Immature natural killer cell (primary cell): ENCODE results near the gene MAP3K20. TPM values are rescaled to one million over a fixed set of nuclear protein-coding genes. Genes with fewer than 3 reads are reported as not detected.
"Not testable (repeated sequence)": the region's sequence is repeated elsewhere in the genome, so short reads cannot be mapped to it uniquely, and the experiment has no call there.

Source experiments
- DNase-seq, 3 donors: peaks; one replicate each; pipeline ENCODE4 v3.0.0; 2022; ENCODE audit warnings: mixed read lengths in 1 of 3
- H3K27ac Mint-ChIP-seq, 6 donors: one replicate each; pipeline ENCODE4 v1.8.0; 2020; ENCODE audit warnings: mixed read lengths in 6 of 6, mild to moderate bottlenecking in 5 of 6, inconsistent platforms in 4 of 6, moderate library complexity in 3 of 6
- H3K27me3 Mint-ChIP-seq, 3 donors: one replicate each; pipeline ENCODE4 v1.8.0; 2020 to 2021; ENCODE audit warnings: low read depth in 3 of 3, mild to moderate bottlenecking in 3 of 3, mixed read lengths in 3 of 3, moderate library complexity in 3 of 3, inconsistent platforms in 1 of 3
- H3K36me3 Mint-ChIP-seq, 3 donors: one replicate each; pipeline ENCODE4 v1.8.0; 2020; ENCODE audit warnings: mixed read lengths in 3 of 3, inconsistent platforms in 2 of 3, mild to moderate bottlenecking in 2 of 3
- H3K4me1 Mint-ChIP-seq, 2 donors: one replicate each; pipeline ENCODE4 v1.8.0; 2020; ENCODE audit warnings: inconsistent platforms in 2 of 2, mild to moderate bottlenecking in 2 of 2, mixed read lengths in 2 of 2, moderate library complexity in 1 of 2
- H3K4me3 Mint-ChIP-seq, 5 donors: one replicate each; pipeline ENCODE4 v1.8.0; 2020; ENCODE audit warnings: mild to moderate bottlenecking in 5 of 5, mixed read lengths in 5 of 5, inconsistent platforms in 3 of 5, moderate library complexity in 3 of 5
- H3K9me3 Mint-ChIP-seq, 6 donors: one replicate each; pipeline ENCODE4 v1.8.0; 2020; ENCODE audit warnings: mild to moderate bottlenecking in 6 of 6, mixed read lengths in 6 of 6, inconsistent platforms in 4 of 6, moderate library complexity in 3 of 6
- polyA plus RNA-seq, 3 donors: library from polyadenylated mRNA; unstranded; fragments of 300-500 nt; fragmentation: Illumina TruSeq; gene quantifications; one replicate each; pipeline ENCODE4 v1.2.3, GENCODE V29; 2021

MAP3K20 gene
- polyA plus RNA-seq, 3 donors from 2014 or later: 1.5 to 2.6 (median 2.2) TPM

DNA sequence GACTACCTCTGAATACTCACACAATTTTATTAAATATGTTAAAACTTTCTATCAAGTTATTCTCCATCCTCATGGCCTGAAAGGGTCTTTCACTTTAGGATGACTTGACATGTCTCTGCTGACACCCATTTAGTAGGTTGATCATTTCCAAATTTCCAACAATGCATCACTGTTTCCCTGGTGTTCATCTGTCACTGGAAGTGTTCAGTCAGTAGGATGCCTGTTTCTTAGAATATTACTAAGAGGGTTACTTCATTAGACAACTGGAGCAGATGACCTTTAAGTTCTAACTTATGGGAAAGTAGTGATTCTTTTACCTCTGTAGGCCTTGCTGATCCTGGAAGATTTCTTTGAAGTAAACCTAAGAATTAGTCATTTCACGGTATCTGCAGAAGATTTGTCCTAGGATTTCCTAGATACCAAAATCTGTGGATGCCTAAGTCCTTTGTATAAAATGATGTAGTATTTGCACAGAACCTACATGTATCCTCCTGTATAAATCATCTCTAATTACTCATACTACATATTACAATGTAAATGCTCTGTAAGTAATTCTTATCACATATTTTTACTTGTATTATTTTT lies 77.7 kb downstream of the MAP3K20 start:
- H3K4me1 Mint-ChIP-seq: peaks cover 33 to 37% of the 10 kb centered on the region in 2 donors

GRCh38 chr2:173157676-173158293 lies 82.1 kb downstream of the MAP3K20 start:
- Mint-ChIP-seq H3K4me3 (no peak overlapping the region), H3K27ac (no peak overlapping the region)

More for the DNA sequence above, 77.7 kb downstream of the MAP3K20 start:
- no peak for DNase-seq
- Mint-ChIP-seq H3K36me3 (peaks cover 0 to 6% (median 4%) of the 10 kb centered on the region in 3 donors), H3K9me3 (no peaks in the 10 kb centered on the region), H3K27ac (no peak overlapping the region), H3K27me3 (peaks cover 0 to 2% (median 0%) of the 10 kb centered on the region in 3 donors), H3K4me3 (no peak overlapping the region)

DNA sequence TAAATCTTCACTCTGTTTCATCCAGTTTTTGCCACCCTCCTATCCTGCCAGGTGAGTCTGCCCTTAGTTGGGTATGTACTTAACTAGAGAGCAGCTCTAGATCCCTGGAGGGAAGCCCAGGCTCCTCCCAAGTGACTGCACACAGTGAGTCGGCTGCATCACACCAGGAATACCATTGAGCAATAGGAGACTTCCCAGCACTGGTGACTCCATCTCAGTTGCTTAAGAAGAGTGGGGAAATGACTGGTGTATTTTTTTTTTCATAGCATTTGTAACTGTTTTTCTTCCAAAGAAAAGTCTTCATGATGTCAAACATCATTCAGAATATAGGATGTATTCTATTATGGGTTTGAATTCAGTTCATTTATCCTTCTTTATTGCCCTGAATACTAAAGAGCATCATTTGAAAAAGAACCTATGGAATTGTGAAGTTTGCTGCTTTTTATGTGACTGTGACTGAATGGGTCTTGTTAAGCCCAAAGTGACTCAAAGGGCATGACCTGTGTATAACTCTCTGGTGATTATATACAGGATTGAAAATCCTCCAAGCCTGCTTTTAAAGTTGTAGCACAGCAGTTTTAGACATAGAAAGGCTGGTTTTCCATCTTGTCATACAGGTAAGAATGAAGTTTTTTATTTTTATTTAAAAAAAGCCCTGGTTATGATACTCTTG lies 84.3 kb downstream of the MAP3K20 start:
- H3K4me1 Mint-ChIP-seq: no peaks in the 10 kb centered on the region
- H3K27me3 Mint-ChIP-seq: peaks cover 2 to 3% (median 2%) of the 10 kb centered on the region in 3 donors
- H3K4me3 Mint-ChIP-seq: no peak overlapping the region
- H3K27ac Mint-ChIP-seq: no peak overlapping the region
- no peaks in the 10 kb centered on the region for H3K9me3 Mint-ChIP-seq
- no peak for DNase-seq
- peaks cover 0 to 3% (median 3%) of the 10 kb centered on the region in 3 donors for H3K36me3 Mint-ChIP-seq

More at GRCh38 chr2:173157676-173158293, 82.1 kb downstream of the MAP3K20 start:
- Mint-ChIP-seq H3K36me3 (peaks cover 0 to 4% (median 3%) of the 10 kb centered on the region in 3 donors), H3K4me1 (no peaks in the 10 kb centered on the region), H3K9me3 (no peaks in the 10 kb centered on the region), H3K27me3 (peaks cover 0 to 3% (median 2%) of the 10 kb centered on the region in 3 donors)
- DNase-seq: no peak

- no peak for DNase-seq
- no peak overlapping the region for H3K4me3 Mint-ChIP-seq
- no peaks in the 10 kb centered on the region for H3K4me1 Mint-ChIP-seq
- no peak overlapping the region for H3K27ac Mint-ChIP-seq
- H3K9me3 Mint-ChIP-seq: no peaks in the 10 kb centered on the region
- peaks cover 2 to 3% (median 2%) of the 10 kb centered on the region in 3 donors for H3K27me3 Mint-ChIP-seq
- H3K36me3 Mint-ChIP-seq: peaks cover 0 to 3% (median 3%) of the 10 kb centered on the region in 3 donors
These were observed 85.0 kb downstream of the MAP3K20 start for GRCh38 chr2:173160618-173161017.

DNA sequence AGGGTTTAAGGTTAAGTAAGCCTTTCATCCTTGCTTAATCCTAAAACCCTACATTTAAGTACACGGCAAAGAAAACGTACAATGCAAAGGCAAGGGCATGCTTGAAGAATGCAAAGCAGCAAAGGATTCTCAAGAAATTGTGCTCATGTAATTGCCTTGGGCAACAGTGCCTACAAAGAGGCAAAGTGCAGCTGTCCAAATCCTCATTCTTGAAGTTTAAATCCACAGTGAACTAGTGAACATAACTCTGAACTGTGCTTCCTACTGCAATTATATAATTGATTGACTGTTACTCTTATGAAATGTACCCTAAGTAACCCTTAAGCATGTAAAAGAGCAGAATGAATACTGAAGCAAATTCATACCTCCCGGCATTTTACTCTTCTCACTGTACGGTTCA lies 85.4 kb downstream of the MAP3K20 start:
- peaks cover 0 to 3% (median 3%) of the 10 kb centered on the region in 3 donors for H3K36me3 Mint-ChIP-seq
- no peak for DNase-seq
- H3K27ac Mint-ChIP-seq: no peak overlapping the region
- H3K27me3 Mint-ChIP-seq: peaks cover 2 to 3% (median 2%) of the 10 kb centered on the region in 3 donors
- no peaks in the 10 kb centered on the region for H3K9me3 Mint-ChIP-seq
- no peaks in the 10 kb centered on the region for H3K4me1 Mint-ChIP-seq
- no peak overlapping the region for H3K4me3 Mint-ChIP-seq

DNA sequence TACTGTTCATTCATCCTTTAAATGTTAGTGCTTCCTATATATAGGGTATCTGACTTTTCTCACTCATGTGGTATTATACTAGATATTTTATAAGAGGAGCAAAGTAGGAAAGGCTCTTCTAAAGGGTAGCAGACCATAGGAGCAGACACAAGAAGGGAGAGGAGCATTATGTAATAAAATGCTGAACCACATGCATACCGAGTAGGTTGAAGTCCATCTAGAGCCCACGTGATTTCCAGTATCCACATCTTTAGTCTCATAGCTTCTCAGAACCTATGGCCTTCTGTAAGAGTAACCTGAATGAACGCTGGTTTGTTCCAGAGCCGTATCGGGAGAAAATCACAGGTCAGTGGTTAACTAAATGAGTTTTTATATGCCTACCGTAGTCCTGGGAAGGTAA lies 85.9 kb downstream of the MAP3K20 start:
- DNase-seq: no peak
- Mint-ChIP-seq H3K27me3 (peaks cover 0 to 3% (median 2%) of the 10 kb centered on the region in 3 donors), H3K27ac (no peak overlapping the region)

GRCh38 chr2:173163357-173163756 lies 87.7 kb downstream of the MAP3K20 start:
- H3K4me1 Mint-ChIP-seq, H3K4me3 Mint-ChIP-seq, DNase-seq, H3K27ac Mint-ChIP-seq, H3K36me3 Mint-ChIP-seq, H3K27me3 Mint-ChIP-seq, H3K9me3 Mint-ChIP-seq: not testable (repeated sequence)

More for the DNA sequence above, 85.9 kb downstream of the MAP3K20 start:
- H3K4me3 Mint-ChIP-seq: no peak overlapping the region
- H3K9me3 Mint-ChIP-seq: no peaks in the 10 kb centered on the region
- H3K4me1 Mint-ChIP-seq: no peaks in the 10 kb centered on the region
- peaks cover 0 to 3% (median 3%) of the 10 kb centered on the region in 3 donors for H3K36me3 Mint-ChIP-seq

- peaks cover 0 to 3% (median 0%) of the 10 kb centered on the region in 3 donors for H3K36me3 Mint-ChIP-seq
- no peak overlapping the region for H3K27ac Mint-ChIP-seq
- H3K27me3 Mint-ChIP-seq: peaks cover 0 to 3% (median 2%) of the 10 kb centered on the region in 3 donors
- no peaks in the 10 kb centered on the region for H3K4me1 Mint-ChIP-seq
- no peak for DNase-seq
- no peak overlapping the region for H3K4me3 Mint-ChIP-seq
- no peaks in the 10 kb centered on the region for H3K9me3 Mint-ChIP-seq
These were observed 88.8 kb downstream of the MAP3K20 start for GRCh38 chr2:173164396-173164795.

DNA sequence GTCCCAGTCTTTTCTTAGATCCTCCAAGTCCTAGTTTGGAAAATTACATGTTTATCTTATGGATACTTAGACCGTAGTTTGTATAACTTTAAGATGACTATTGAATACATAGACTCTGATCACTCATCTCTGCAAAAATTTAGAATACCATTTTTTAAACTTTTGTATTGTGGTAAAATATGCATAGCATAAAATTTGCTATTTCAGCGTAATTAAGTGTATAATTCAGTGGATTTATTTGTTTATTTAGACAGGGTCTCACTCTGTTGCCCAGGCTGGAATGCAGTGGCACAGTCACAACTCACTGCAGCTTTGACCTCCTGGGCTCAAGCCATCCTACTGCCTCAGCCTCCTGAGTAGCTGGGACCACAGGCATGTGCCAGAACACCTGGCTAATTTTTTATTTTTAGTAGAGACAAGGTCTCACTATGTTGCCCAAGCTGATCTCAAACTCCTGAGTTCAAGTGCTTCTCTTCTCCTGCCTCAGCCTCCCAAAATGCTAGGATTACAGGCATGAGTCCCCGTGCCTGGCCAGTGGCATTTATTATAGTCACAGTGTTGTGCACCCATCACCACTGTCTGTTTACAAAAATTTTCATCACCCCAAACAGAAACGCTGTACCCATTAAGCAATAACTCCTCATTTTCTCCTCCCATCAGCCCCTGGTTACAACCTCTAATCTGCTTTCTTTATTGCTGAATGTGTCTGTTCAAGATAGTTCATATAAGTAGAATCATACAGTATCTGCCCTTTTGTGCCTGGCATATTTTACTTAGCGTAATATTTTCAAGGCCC lies 90.0 kb downstream of the MAP3K20 start:
- H3K4me1 Mint-ChIP-seq: no peaks in the 10 kb centered on the region
- no peaks in the 10 kb centered on the region for H3K9me3 Mint-ChIP-seq
- no peak overlapping the region for H3K27ac Mint-ChIP-seq
- H3K27me3 Mint-ChIP-seq: peaks cover 0 to 3% (median 2%) of the 10 kb centered on the region in 3 donors
- peaks cover 0 to 3% (median 0%) of the 10 kb centered on the region in 3 donors for H3K36me3 Mint-ChIP-seq
- no peak overlapping the region for H3K4me3 Mint-ChIP-seq
- DNase-seq: no peak

- Mint-ChIP-seq H3K9me3 (no peaks in the 10 kb centered on the region), H3K36me3 (no peaks in the 10 kb centered on the region), H3K27me3 (peaks cover 0 to 3% (median 0%) of the 10 kb centered on the region in 3 donors), H3K27ac (no peak overlapping the region), H3K4me1 (no peaks in the 10 kb centered on the region), H3K4me3 (no peak overlapping the region)
- no peak for DNase-seq
These were observed 95.7 kb downstream of the MAP3K20 start for GRCh38 chr2:173171321-173171720.

DNA sequence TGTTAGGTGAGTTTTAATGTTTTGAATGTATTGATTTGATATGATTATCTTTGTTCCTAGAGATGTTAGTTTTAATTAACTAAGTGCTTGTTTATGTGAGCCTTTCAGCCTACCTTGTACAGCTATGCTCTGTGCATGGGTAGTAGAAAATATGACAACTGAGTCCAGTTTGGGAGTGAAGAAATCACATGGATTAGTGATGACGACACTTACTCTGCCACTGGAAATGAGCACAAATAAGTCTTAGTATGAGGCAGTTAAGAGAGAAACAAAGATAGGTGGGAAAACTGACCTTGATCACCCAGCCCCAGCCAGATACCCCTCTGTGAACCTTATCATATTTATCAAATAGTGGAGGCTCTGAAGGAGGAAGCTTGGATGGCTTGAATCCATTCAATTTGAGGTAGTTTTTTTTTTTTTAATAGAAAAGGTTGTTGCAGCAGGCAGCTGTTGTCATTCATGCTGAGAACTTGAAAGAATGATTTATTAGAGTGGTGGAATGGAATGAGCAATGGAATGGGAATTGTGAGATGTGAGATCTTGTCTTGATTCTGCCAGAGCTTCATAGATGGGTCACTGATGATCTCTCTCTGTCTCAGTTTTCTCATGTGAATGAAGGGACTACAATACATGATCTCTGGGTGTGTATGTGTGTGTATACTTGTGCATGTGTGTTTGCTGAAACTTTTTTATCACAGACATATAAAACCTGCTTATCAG lies 96.4 kb downstream of the MAP3K20 start:
- DNase-seq: no peak
- H3K27me3 Mint-ChIP-seq: peaks cover 0 to 3% (median 0%) of the 10 kb centered on the region in 3 donors
- no peak overlapping the region for H3K4me3 Mint-ChIP-seq
- no peak overlapping the region for H3K27ac Mint-ChIP-seq
- H3K36me3 Mint-ChIP-seq: no peaks in the 10 kb centered on the region
- peaks cover 0 to 5% (median 0%) of the 10 kb centered on the region in 6 donors for H3K9me3 Mint-ChIP-seq
- no peaks in the 10 kb centered on the region for H3K4me1 Mint-ChIP-seq

DNA sequence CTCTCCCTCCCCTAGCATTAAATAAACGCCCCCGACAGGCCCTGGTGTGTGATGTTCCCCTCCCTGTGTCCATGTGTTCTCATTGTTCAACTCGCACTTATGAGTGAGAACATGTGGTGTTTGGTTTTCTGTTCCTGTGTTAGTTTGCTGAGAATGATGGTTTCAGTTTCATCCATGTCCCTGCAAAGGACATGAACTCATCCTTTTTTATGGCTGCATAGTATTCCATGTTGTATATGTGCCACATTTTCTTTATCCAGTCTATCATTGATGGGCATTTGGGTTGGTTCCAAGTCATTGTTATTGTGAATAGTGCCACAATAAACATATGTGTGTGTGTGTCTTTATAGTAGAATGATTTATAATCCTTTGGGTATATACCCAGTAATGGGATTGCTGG lies 98.7 kb downstream of the MAP3K20 start:
- H3K9me3 Mint-ChIP-seq, H3K4me3 Mint-ChIP-seq, DNase-seq, H3K27me3 Mint-ChIP-seq, H3K27ac Mint-ChIP-seq, H3K4me1 Mint-ChIP-seq, H3K36me3 Mint-ChIP-seq: not testable (repeated sequence)

GRCh38 chr2:173175222-173175621 lies 99.6 kb downstream of the MAP3K20 start:
- peaks cover 0 to 5% (median 0%) of the 10 kb centered on the region in 6 donors for H3K9me3 Mint-ChIP-seq
- H3K36me3 Mint-ChIP-seq: no peaks in the 10 kb centered on the region
- peaks cover 0 to 6% (median 0%) of the 10 kb centered on the region in 3 donors for H3K27me3 Mint-ChIP-seq
- H3K4me3 Mint-ChIP-seq: no peak overlapping the region
- H3K27ac Mint-ChIP-seq: no peak overlapping the region
- H3K4me1 Mint-ChIP-seq: no peaks in the 10 kb centered on the region
- DNase-seq: no peak
